SJSA1 (cell line): ENCODE measurements around the gene ZNF521. TPM values are rescaled to one million over a fixed set of nuclear protein-coding genes. Genes with fewer than 3 reads are reported as not detected.

Experiments
- DNase-seq, 2 experiments: peaks; one replicate each; pipeline ENCODE4 v3.0.0-alpha.2; 2015 to 2020; ENCODE audit warnings: low spot score in 2 of 2, low read depth in 1 of 2
- H3K27ac ChIP-seq: fragments of 250-450 bp; sonication (Bioruptor Pico); 2 replicates; pipeline ENCODE4 v1.5.1; 2020; ENCODE audit warnings: mild to moderate bottlenecking, moderate library complexity
- H3K27me3 ChIP-seq: fragments of 250-450 bp; sonication (Bioruptor Pico); replicated peaks from 2 replicates; pipeline ENCODE4 v1.5.1; 2020; ENCODE audit warnings: mild to moderate bottlenecking, moderate library complexity
- H3K36me3 ChIP-seq: fragments of 250-450 bp; sonication (Bioruptor Pico); 2 replicates; pipeline ENCODE4 v1.5.1; 2020; ENCODE audit warnings: mild to moderate bottlenecking
- H3K4me1 ChIP-seq: fragments of 250-450 bp; sonication (Bioruptor Pico); replicated peaks from 2 replicates; pipeline ENCODE4 v1.6.1; 2021; ENCODE audit warnings: mild to moderate bottlenecking
- H3K4me3 ChIP-seq: fragments of 250-450 bp; sonication (Bioruptor Pico); 2 replicates; pipeline ENCODE4 v1.5.1; 2020; ENCODE audit warnings: mild to moderate bottlenecking
- H3K9me3 ChIP-seq: fragments of 250-450 bp; sonication (Bioruptor Pico); replicated peaks from 2 replicates; pipeline ENCODE4 v1.5.1; 2020; ENCODE audit warnings: mild to moderate bottlenecking
- total RNA-seq: library from RNA; depleted of rRNA; stranded (reverse); fragments of >200 nt; shearing (Covaris generic); gene quantifications from 2 replicates; pipeline ENCODE4 v1.2.3, GENCODE V29; 2014

The ZNF521 gene
- total RNA-seq, 1 experiment from 2014 or later, result 0.34 TPM

GRCh38 chr18:25186871-25187270 is 165.1 kb downstream of the ZNF521 start:
- Histone ChIP-seq H3K27me3 (no peaks in the 10 kb centered on the region), H3K36me3 (no peaks in the 10 kb centered on the region), H3K27ac (no peak overlapping the region), H3K9me3 (no peaks in the 10 kb centered on the region), H3K4me3 (no peak overlapping the region), H3K4me1 (no peaks in the 10 kb centered on the region)
- no peak for DNase-seq

GRCh38 chr18:25181993-25182392 is 170.0 kb downstream of the ZNF521 start:
- no peak for DNase-seq
- Histone ChIP-seq H3K4me3 (no peak overlapping the region), H3K9me3 (no peaks in the 10 kb centered on the region), H3K27ac (no peak overlapping the region), H3K4me1 (no peaks in the 10 kb centered on the region), H3K36me3 (no peaks in the 10 kb centered on the region), H3K27me3 (no peaks in the 10 kb centered on the region)

- H3K9me3 ChIP-seq, result no peaks in the 10 kb centered on the region
- H3K27me3 ChIP-seq, result no peaks in the 10 kb centered on the region
- no peaks in the 10 kb centered on the region for H3K4me1 ChIP-seq
- H3K27ac ChIP-seq, result no peak overlapping the region
- no peak for DNase-seq
- H3K36me3 ChIP-seq, result no peaks in the 10 kb centered on the region
- no peak overlapping the region for H3K4me3 ChIP-seq
Observed at GRCh38 chr18:25181581-25181980, 170.4 kb downstream of the ZNF521 start.

- Histone ChIP-seq H3K27ac (no peak overlapping the region), H3K36me3 (no peaks in the 10 kb centered on the region), H3K9me3 (no peaks in the 10 kb centered on the region), H3K27me3 (no peaks in the 10 kb centered on the region), H3K4me3 (no peak overlapping the region), H3K4me1 (no peaks in the 10 kb centered on the region)
- DNase-seq, result no peak
Observed at GRCh38 chr18:25180973-25181548, 170.9 kb downstream of the ZNF521 start.

- no peaks in the 10 kb centered on the region for H3K4me1 ChIP-seq
- no peaks in the 10 kb centered on the region for H3K36me3 ChIP-seq
- H3K27ac ChIP-seq, result no peak overlapping the region
- H3K4me3 ChIP-seq, result no peak overlapping the region
- no peaks in the 10 kb centered on the region for H3K9me3 ChIP-seq
- no peaks in the 10 kb centered on the region for H3K27me3 ChIP-seq
- no peak for DNase-seq
Observed at GRCh38 chr18:25177631-25178030, 174.3 kb downstream of the ZNF521 start.

GRCh38 chr18:25176518-25177042 is 175.4 kb downstream of the ZNF521 start:
- H3K27ac ChIP-seq, result no peak overlapping the region

GRCh38 chr18:25175558-25176517 is 176.1 kb downstream of the ZNF521 start:
- Histone ChIP-seq H3K9me3 (no peaks in the 10 kb centered on the region), H3K4me3 (no peak overlapping the region), H3K27ac (no peak overlapping the region), H3K27me3 (no peaks in the 10 kb centered on the region), H3K36me3 (no peaks in the 10 kb centered on the region), H3K4me1 (no peaks in the 10 kb centered on the region)
- DNase-seq, result no peak

More at GRCh38 chr18:25176518-25177042, 175.4 kb downstream of the ZNF521 start:
- no peak for DNase-seq
- no peaks in the 10 kb centered on the region for H3K9me3 ChIP-seq
- no peaks in the 10 kb centered on the region for H3K4me1 ChIP-seq
- H3K36me3 ChIP-seq, result no peaks in the 10 kb centered on the region
- no peaks in the 10 kb centered on the region for H3K27me3 ChIP-seq
- no peak overlapping the region for H3K4me3 ChIP-seq

GRCh38 chr18:25174324-25174723 is 177.6 kb downstream of the ZNF521 start:
- no peak for DNase-seq
- H3K36me3 ChIP-seq, result no peaks in the 10 kb centered on the region
- no peak overlapping the region for H3K4me3 ChIP-seq
- no peaks in the 10 kb centered on the region for H3K9me3 ChIP-seq
- no peaks in the 10 kb centered on the region for H3K27me3 ChIP-seq
- no peak overlapping the region for H3K27ac ChIP-seq
- H3K4me1 ChIP-seq, result no peaks in the 10 kb centered on the region

- H3K9me3 ChIP-seq, result no peaks in the 10 kb centered on the region
- DNase-seq, result no peak
- no peaks in the 10 kb centered on the region for H3K27me3 ChIP-seq
- no peaks in the 10 kb centered on the region for H3K4me1 ChIP-seq
- H3K27ac ChIP-seq, result no peak overlapping the region
- H3K36me3 ChIP-seq, result no peaks in the 10 kb centered on the region
- H3K4me3 ChIP-seq, result no peak overlapping the region
Observed at GRCh38 chr18:25171334-25171733, 180.6 kb downstream of the ZNF521 start.

- H3K27ac ChIP-seq, result no peak overlapping the region
- no peaks in the 10 kb centered on the region for H3K36me3 ChIP-seq
- no peaks in the 10 kb centered on the region for H3K27me3 ChIP-seq
- DNase-seq, result no peak
- H3K9me3 ChIP-seq, result no peaks in the 10 kb centered on the region
- no peak overlapping the region for H3K4me3 ChIP-seq
- peaks cover 5% of the 10 kb centered on the region; the same call in 1 of the 2 replicates for H3K4me1 ChIP-seq
Observed at GRCh38 chr18:25170402-25170801, 181.6 kb downstream of the ZNF521 start.

GRCh38 chr18:25169701-25170100 is 182.3 kb downstream of the ZNF521 start:
- DNase-seq, result no peak

GRCh38 chr18:25167612-25168410 is 184.2 kb downstream of the ZNF521 start:
- Histone ChIP-seq H3K27ac (no peak overlapping the region), H3K27me3 (no peaks in the 10 kb centered on the region), H3K4me3 (no peak overlapping the region), H3K36me3 (no peaks in the 10 kb centered on the region), H3K9me3 (no peaks in the 10 kb centered on the region), H3K4me1 (peaks cover 5% of the 10 kb centered on the region; the same call in 1 of the 2 replicates)
- DNase-seq, result no peak

More at GRCh38 chr18:25169701-25170100, 182.3 kb downstream of the ZNF521 start:
- H3K27ac ChIP-seq, result no peak overlapping the region
- H3K4me3 ChIP-seq, result no peak overlapping the region
- no peaks in the 10 kb centered on the region for H3K36me3 ChIP-seq
- H3K9me3 ChIP-seq, result no peaks in the 10 kb centered on the region
- H3K4me1 ChIP-seq, result peaks cover 5% of the 10 kb centered on the region; the same call in 1 of the 2 replicates
- no peaks in the 10 kb centered on the region for H3K27me3 ChIP-seq

- H3K4me1 ChIP-seq, result peaks cover 5% of the 10 kb centered on the region; the same call in 1 of the 2 replicates
- no peak overlapping the region for H3K27ac ChIP-seq
- H3K36me3 ChIP-seq, result no peaks in the 10 kb centered on the region
- H3K27me3 ChIP-seq, result no peaks in the 10 kb centered on the region
- no peak overlapping the region for H3K4me3 ChIP-seq
- no peaks in the 10 kb centered on the region for H3K9me3 ChIP-seq
- no peak for DNase-seq
Observed at GRCh38 chr18:25166113-25166512, 185.9 kb downstream of the ZNF521 start.
